GM18498 (cell line): ENCODE results near the gene UTP3.
"Not testable (repeated sequence)": the region's sequence is repeated elsewhere in the genome, so short reads cannot be mapped to it uniquely, and the experiment has no call there.

ENCODE experiments used
- ATAC-seq: cut with Tn5 transposase; IDR thresholded peaks from one replicate; pipeline ENCODE4 v1.9.1; 2021; ENCODE audit warnings: mild to moderate bottlenecking, moderate library complexity; ENCODE audit not compliant: unreplicated experiment

UTP3 gene

DNA sequence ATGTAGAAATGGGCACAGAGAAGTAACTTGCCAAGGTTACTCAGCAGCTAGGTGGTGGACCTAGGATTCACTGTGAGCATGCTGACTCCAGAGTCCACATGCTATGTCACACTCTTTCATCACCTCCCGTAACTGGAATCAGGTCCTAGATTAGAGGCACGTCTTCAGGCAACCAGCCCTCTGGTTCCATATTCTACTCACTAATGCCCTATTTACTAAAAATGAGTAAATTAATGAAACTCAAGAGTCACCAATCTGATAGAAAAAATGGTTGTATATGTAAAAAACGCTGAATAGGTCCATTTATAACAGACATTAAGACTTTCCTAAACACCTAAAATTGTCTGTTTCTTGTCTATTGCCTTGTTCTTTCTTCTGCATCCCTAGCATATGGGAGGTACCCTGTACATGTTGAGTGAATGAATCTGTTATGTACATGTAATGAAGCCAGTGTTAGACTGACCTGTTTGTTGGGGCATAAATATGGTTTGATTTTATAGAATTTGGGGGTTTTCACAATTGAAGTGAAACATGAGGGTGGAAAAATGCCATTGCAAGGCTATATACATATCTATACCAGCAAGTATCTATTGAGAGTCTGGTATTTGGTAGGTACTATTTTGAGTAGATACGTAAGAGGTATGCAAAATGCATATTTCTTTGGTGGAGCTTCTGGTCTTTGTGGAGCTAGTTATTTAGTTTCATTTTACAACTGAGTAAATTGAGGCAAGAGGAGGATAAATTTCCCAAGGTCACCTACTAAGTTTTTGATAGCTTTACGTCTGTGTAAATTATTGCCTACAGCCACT lies 26.0 kb downstream of the UTP3 start:
- ATAC-seq, result peak; percentile 58

DNA sequence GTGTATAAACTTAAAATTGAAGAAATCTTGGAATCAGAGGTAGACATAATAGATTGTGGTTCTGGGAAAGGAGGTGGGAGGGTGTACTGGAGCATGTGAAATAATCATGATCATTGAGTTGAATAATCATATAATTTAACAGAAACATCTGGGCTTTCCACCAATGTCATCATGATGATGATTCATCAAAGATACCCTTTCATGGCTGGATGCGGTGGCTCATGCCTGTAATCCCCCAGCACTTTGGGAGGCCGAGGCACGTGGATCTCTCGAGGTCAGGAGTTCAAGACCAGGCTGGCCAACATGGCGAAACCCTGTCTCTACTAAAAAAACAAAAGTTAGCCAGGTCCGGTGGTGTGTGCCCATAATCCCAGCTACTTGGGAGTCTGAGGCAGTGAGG lies 26.8 kb downstream of the UTP3 start:
- ATAC-seq, result peak; percentile 8

DNA sequence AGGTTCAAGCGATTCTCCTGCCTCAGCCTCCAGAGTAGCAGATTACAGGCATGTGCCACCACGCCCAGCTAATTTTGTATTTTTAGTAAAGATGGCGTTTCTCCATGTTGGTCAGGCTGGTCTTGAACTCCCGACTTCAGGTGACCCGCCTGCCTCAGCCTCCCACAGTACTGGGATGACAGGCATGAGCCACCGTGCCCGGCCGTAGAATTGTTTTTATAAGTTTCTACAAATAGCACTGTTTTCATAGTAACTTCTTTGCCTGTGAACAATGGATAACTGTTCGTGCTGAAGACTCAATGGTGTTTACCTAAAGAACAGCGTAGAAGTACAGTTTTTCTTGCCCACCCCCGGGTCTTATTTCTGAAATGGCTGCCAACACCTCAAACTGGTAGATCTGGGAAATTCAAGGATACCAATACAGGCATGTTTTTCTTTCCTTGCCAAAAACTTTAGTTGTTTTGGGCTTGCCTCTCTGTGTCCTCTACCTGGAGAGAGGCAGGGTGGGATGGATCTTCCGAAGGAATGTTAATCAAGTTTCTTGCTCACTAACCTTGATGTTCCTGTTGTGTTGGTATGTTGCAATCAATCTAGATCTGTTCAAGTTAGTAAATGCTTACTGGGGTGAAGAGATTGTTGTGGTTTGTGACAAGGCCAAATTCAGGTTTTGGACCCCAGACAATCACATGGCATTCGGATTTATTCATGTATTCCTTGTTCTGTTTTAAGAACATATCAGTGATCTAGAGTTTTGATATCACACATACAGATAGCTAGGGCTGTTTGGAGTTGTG lies 30.7 kb downstream of the UTP3 start:
- ATAC-seq, result no peak

DNA sequence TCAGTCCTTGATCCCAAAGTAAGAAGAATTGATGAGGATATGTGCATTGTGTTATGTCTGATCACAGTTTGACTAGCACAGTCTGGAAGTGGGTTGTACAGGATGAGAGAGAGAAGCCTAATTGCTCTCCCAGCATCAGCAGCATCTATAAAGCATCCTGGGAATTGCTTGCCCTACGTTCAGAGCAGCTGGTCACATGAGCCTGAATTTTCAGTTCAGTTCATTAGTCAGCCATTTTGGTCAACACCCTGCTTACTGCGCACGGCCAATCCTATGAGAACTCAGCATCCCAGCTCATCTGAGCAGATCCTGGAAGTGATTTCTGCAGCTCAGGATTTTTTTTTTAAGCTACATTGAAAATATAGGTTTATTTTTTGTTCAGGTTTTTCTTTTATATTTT lies 33.4 kb downstream of the UTP3 start, which contains the start of gene RUFY3:
TSS of gene RUFY3 (plus strand) at position 218 of the 400 bp plus-strand sequence. CDS start 610 bp downstream, outside the sequence.
- ATAC-seq, result no peak

GRCh38 chr4:70722199-70722791 lies 34.0 kb downstream of the UTP3 start:
- no peak for ATAC-seq

DNA sequence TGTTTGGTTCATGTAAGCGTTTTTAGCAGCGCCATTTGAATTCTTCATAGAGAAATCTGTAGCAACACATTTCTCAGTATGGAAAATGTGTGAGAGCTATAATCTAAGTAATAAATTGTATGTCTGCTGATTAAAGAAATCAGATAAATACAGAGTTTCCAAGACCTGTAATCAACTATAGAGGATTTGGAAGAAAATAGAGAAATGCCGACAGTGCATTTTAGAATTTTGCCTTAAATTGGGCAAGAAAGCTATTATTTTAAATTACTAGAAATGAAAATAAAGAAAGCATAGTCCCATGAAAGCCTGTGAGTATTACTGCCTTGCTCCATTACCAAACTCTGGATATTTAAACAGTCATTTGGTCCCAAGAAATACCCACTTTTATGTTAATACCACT lies 36.1 kb downstream of the UTP3 start:
- ATAC-seq, result no peak

GRCh38 chr4:70725633-70726032 lies 37.3 kb downstream of the UTP3 start:
- ATAC-seq, result no peak

DNA sequence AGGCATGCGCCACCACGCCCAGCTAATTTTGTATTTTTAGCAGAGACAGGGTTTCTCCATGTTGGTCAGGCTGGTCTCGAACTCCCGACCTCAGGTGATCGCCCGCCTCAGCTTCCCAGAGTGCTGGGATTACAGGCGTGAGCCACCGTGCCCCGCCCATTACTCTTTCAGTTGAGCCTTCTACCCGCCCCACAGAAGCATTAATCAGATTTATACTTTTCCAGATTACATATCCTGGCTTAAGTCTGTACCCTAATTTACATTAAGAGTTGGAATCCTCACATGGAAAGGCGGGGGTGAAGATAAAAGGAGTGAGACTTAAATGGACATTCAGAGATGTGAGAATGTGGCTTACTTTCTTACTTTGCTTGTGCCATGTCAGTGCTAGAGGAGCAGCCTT lies 38.2 kb downstream of the UTP3 start:
- ATAC-seq, result not testable (repeated sequence)

- ATAC-seq, result no peak
Measured at GRCh38 chr4:70728091-70728490, 39.8 kb downstream of the UTP3 start.

DNA sequence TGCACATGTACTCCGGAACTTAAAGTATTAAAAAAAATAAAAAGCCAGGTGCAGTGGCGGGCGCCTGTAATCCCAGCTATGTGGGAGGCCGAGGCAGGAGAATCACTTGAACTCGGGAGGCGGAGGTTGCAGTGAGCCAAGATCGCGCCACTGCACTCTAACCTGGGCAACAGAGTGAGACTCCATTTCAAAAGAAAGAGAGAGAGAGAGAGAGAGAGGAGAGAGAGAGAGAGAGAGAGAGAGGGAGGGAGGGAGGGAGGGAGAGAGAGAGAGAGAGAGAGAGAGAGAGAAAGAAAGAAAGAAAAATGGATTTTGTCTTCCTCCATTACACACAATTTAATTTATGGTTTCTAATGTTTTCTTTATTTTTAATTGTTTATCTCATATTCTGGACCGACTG lies 44.5 kb downstream of the UTP3 start:
- ATAC-seq, result not testable (repeated sequence)

GRCh38 chr4:70734168-70734954 lies 46.0 kb downstream of the UTP3 start:
- peak; percentile 90 for ATAC-seq

- ATAC-seq, result peak; percentile 16
Measured at GRCh38 chr4:70734971-70735370, 46.6 kb downstream of the UTP3 start.

GRCh38 chr4:70735915-70736314 lies 47.6 kb downstream of the UTP3 start:
- peak; percentile 32 for ATAC-seq

DNA sequence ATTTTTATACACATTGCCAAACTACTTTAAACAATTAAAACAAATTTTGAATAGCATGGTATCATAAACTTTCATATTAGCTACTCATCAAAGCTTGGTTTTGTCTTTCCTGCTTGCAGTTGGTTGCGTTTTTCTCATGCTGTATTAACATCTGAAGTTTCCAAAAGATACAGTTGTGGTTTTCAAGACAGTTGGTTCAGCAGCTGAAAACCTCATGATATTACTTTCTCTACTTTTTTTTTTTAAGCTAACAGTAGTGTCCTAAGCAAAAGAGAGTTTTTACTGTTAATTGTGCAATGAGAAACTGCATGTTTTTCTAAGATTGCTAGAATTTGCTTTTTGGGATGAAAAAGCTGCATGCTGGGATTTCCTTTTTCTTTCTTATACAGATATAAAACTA lies 48.7 kb downstream of the UTP3 start:
- ATAC-seq, result no peak

GRCh38 chr4:70737409-70737808 lies 49.1 kb downstream of the UTP3 start:
- ATAC-seq, result no peak

- ATAC-seq, result no peak
Measured at GRCh38 chr4:70739496-70740337, 51.4 kb downstream of the UTP3 start.
